Right hindlimb (tissue), 1 donor: ENCODE measurements around the gene DNASE1.
"Not testable (repeated sequence)": the region's sequence is repeated elsewhere in the genome, so short reads cannot be mapped to it uniquely, and the experiment has no call there.

ENCODE experiments used
- DNase-seq: peaks from one replicate; pipeline ENCODE4 v3.0.0-alpha.2; 2018

DNASE1 gene

DNA sequence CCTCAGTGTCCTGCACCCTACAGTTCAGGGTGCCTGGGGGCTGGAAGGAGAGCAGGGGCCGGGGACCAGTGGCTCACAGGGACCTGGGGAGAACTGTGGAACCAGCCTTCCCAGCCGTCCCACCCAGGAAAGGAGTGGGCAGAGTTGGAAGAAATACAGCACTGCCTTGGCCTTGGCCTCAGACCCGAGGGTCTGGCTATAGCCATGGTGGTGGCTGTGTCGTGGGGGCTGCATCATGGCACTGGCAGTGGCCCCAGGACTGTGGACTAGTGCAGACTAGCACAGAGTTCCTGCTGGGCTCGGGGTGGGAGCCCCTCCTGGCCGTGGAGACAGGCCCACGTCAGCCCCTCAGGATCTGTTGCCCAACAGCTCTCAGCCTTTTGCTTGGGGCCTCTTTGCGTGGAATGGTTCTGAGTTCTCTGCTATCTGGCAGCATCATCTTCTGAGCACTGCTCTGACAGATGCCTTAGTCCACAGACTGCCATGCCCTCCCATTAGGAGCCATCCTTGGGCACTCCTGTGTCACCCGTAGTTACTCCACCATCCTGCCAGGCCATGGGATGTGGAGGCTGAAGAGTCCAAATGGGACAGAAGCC is 12.6 kb upstream of the DNASE1 start:
- no peak for DNase-seq

DNA sequence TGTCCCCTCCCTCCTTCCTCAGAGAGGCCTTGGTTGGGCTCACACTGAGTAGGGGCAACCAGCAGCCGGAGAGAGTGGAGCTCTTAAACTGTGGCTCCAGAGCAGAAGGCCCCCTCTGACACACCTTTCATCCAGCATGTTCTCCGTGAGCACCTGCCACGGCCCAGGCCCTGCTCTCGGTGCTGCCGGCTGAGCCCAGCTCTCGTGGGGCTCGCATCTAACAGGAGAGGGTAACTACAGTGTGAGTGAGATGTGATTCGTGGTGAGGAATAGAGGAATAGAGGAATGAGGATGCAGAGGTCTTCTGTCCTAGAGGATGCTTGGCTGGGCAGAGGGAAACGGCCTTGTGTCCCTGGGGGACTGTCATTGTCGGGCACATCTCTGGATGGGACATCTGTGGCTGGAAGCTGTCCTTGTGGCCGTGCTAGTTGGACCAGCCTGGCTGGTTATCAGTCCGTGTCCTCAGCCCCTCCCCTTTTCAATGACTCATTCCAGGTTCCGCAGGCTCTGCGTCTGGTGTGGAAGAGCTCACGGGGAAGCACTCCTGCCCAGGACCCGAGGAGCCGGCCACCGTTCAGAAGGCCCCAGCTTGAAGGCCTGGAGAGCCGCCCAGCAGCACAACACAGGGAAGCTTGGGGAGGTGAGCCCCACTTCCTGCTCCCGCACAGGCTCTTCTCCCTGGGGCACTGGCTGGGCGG is 11.9 kb upstream of the DNASE1 start:
- DNase-seq: no peak

DNA sequence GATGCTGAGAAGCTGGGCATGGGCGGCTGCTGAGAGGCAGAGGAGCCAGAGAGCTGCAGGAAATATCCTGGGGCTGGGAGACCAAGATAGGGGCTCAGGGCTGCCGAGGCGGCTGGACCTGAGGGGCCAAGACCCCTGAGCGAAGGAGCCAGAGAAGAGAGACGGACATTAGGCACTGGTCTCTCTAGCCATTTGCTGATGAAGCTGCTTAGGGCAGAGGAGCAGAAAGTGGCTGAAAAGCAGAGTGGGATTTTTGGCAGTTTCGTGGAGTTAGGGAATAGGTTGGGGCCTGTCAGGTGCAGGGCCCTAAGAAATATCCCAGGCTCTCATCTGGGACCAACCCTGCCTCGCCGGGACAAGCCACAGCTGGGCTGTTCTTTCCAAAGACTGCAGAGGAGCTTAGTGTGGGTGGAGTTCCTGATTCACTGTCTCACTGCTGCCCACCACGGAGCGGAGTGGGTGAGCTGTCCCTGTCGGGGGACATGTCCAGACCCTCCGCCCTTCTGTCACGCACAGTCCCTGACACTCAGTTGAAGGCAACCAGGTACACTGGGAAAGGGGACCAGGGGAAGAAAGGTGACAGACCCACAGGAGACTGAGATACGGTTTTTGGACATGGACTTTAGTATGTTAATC is 11.3 kb upstream of the DNASE1 start:
- no peak for DNase-seq

DNA sequence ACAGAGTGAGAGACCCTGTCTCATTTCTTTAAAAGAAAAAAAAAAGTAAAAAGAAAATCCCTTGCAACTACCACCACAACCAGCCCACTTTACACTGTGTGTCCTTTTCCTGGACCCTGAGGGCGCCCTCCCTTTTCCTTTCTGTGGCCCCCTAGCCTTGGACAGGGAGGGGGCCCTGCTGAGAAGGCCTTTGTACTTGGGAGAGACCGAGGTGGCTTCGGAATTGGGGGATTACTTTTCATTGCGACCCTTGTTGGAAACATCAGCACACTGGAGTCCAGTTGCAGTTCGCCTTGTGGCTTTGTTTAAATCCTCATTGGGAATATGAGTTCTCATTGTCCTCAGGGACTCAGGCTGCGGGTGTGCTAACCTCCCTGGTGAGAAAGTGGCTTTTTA is 9.4 kb upstream of the DNASE1 start:
- no peak for DNase-seq

DNA sequence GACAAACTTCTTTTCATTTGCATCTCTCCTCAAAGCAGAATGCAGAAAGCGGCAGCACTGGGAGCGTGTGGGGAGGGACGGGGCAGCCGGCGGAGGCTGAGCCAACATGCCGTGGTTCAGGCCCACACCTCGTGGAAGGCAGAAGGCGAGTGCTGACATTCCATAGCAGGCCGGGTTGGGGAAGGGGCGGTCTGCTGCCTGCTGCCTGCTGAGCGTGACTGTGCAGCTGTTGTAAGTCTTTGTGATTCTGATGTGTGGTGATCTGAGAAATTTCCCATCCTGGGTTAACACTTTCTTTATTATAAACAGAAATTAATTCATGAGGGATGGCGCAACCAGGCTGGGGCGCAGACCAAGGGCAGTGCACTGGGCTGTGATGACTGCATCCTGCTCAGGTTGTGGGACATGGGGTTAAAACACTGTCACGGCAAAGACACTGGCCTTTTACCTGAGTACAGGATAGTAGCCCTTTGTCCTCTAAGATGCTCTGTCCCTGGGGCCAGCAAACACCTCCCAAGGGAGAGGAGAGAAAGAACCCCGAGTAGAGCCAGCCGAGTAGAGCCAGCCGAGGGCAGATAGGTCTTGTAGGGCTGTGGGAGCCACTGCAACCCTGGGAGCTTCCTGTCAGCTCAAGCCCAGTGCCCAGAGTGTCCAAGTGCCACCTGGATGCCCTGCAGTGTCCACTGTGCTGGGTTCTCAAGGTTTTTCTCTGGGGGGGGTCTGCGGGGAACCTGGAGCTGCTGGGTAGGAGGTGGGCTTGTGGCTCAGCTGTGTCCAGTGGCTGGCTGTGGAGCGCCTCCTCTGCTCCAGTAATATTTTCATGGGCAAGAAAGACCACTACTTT is 8.8 kb upstream of the DNASE1 start:
- DNase-seq: peak; percentile 74

DNA sequence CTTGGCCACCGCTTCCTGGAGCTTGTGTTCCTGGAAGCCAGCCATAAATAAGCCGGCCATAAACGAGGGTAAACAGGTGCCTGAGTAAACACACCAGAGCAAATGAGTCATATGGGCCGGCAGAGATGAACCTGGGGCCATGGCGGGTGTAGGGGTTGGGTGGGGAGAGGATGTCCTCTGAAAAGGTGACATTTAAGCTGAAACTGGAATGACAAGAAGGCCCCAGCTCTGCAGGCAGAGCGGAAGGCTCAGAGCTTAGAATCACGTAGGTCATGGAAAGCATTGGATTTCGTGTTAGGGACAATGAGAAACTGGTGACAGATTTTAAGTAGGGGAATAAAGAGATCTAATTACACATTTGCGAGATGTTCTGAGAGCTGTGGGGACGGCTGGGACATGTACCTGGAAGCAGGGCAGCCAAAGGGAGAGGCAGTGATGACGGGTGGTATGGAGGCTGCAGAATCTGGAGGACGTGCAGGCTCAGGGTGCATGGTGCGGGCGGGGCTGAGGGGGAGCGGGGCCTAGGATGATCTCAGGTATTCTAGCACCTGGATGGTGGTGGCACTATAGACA is 8.1 kb upstream of the DNASE1 start:
- DNase-seq: no peak

DNA sequence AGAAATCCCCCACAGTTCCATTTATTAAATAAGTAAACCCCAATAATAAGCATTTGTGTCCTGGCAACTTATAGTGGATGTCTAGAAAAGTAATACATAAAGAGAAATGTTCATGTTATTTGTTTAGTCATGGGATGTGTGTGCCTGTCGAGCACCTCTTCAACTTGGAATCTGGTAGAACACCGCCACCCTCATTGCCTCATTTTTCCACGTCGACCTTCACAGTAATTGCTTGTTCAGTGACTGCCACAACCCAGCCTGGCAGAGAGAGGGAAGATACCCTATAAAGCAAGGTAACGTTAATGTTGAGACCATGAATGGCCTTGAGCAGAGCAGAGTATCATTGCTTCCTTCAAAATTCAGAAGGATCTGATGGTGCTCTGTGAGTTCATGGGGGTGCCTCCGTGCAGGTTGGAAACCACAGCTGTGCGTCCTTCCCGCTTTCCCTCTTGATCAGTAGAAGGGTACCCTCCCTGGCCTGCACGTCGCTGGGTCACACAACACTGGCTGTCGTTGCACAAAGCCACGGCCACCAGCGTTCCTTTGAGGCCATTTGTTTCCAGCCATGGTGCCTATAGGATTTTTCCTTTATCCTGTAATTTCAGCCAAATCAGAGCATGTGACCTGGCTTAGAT is 3.7 kb upstream of the DNASE1 start:
- DNase-seq: no peak

DNA sequence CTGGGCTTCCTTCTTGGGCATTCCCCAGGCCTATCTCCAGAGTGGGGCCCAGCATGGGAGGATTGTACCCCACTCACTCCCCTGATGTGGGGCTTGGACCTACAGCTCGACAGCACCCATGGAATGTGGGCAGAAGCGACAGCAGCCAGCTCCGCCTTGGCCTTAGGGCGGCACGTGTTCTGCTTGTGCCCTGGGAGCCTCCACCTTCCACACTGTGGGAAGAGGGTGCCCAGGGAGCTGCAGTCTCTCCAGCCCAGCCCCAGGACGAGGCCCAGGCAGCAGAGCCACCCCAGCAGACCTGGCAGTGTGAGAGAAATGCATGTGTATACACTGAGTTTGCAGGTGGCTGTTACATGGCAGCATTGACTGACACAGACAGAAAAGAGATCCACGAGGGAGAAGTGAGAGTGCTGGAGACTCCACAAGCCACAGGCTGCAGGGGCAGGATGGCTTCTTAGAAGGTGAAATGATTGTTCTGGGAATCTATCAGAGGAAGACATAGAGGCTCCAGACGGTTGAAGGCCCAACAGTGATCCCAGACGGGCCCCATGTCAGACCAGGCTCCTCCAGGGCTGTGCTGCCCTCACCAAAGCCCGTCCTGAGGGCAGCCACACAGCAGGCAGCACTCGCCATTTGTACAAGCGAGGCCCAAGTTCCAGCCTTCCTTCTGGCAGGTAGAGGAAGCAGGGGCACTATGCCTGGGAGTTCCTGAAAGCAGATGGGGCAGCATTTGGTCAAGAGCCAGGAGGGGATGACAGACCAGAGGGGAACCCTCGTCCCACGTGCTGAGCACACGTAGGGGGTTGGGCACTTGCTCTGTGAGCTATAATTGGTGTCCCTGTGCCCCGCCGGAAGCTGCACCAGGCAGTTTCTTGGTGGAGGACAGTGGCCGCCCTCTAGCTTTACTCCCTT is 2.8 kb upstream of the DNASE1 start:
- peak; percentile 7 for DNase-seq

DNA sequence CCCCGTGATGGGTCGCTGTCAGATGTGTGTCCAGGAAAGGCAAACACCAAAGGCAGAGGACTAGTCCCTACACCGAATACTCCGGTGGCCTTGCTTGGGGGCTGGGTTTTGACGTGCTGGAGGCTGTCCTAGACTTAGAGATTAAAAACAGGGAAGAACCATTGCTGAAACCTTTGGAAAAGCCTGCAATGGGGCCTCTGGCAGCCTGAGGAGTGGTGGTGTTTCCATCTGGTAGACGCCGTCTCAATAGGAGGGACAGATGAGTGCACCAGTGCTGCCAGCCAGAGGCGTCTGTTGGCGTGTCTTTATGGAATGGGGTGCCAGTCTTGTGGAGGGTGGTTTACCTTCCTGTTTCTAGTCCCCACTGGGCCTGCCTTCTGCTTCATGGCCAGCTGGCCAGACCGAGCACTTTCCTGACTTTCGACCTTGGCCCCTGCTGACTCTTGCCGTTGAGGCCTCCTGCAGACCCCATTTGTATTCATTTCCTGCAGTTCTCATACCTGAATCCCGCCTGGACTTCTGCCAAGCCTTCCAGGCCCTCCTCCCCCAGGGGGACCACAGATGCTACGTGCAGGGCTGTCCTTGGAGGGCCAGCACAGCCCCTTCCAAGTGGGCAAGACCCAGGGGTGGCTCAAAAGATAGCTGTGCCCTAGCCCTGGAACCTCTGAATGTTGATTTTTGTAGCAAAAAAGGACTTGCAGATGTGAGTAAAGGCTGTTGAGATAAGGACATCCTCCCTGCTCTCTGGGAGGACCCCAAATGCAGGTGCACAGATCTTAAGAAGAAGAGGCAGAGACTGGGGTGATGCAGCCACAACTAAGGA is 1.9 kb upstream of the DNASE1 start:
- DNase-seq: peak; percentile 16

DNA sequence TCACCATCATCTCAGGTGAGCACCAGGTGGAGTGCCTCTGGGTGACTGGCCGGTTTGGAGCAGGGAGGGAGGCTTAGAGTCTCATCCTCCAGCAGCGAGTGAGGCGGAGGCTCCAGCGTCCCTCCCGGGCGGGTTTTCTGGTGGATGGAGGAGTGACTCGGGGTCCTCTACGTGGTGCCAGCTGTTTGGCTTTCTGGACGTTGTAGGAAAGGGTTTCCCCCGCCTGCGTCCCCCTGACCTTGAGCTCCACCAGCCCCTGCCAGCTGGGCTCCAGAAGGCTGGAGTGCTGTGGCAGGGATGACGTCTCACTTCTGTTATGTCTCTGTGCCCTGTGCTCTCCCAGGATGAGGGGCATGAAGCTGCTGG is 522 bp downstream of the DNASE1 start:
- DNase-seq: peak; percentile 25

DNA sequence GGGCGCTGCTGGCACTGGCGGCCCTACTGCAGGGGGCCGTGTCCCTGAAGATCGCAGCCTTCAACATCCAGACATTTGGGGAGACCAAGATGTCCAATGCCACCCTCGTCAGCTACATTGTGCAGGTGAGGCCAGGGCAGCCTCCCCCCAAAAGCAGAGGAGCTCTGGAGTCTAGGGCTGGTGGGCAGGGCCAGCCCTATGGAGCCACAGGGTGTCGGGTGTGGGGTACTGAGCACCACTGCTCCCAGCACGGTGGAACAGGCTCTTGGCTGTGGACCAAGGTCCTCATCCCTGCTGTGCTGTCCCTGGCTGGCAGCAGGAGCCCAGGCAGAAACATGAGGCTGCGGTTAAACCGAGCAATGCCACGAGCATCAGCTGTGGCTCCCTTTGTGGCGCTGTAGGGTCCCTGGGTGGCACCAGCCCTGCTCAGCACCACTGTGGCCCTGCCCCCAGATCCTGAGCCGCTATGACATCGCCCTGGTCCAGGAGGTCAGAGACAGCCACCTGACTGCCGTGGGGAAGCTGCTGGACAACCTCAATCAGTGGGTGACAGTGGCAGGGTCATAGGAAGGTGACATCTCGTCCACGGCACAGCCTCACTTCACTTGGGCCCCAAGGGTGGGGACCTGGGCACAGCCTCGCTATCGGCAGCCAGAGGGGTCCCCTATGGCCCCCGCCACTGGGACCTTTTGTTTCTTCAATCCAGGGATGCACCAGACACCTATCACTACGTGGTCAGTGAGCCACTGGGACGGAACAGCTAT is 1.1 kb downstream of the DNASE1 start:
- DNase-seq: peak; percentile 18

DNA sequence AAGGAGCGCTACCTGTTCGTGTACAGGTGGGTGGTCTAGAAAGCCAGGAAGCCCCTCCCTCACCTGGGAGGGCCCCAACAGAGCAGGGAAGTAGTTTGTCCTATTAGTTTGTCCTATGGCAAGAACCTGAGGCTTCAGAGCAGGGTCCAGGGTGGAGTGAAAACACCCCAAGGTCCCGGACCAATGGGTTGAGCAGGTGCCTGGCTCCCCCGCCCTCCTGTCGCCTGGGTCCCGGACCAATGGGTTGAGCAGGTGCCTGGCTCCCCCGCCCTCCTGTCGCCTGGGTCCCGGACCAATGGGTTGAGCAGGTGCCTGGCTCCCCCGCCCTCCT is 1.6 kb downstream of the DNASE1 start:
- not testable (repeated sequence) for DNase-seq

DNA sequence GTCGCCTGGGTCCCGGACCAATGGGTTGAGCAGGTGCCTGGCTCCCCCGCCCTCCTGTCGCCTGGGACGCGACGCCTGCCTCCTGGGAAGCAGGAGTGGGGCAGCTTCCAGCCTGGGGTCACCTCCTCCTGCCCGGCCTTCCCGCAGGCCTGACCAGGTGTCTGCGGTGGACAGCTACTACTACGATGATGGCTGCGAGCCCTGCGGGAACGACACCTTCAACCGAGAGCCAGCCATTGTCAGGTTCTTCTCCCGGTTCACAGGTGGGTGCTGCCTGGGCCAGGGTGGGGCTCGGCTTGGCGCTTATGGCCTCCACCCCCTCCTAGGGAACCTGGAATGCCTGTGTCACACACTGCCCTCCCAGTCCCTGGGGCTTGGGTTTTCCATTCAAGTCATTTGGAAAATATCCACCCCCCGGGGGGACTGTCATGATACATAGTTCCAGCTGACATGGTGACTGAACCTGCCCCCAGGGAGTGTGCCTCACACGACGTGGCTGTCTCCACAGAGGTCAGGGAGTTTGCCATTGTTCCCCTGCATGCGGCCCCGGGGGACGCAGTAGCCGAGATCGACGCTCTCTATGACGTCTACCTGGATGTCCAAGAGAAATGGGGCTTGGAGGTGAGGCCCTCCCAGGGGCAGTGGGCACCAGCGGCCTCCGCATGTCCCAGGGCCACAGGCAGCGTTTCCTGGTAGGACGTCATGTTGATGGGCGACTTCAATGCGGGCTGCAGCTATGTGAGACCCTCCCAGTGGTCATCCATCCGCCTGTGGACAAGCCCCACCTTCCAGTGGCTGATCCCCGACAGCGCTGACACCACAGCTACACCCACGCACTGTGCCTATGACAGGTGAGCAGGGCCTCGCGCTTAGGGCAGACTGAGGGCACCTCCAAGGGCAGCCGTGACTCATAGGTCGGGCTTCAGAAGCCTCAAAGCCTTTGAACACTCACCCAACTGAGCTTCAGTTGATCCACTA is 2.3 kb downstream of the DNASE1 start:
- peak; percentile 12 for DNase-seq

DNA sequence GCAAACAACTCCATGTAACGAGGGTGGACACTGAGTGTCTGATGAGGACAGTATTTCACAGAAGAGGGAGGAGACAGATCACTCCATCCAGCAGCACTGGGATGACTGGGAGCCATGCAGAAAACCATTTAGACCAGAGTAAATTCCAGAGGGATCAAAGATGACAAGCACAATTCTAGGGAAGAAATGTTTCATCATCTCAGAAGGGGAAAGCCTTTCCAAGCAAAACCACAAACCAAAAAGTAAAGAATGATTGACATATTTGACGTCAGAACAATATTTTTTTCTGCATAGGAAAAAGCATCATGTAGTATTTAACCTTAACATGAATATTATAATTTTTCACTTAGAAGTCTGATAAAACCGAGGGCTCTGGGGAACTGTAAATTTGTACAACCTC is 4.8 kb downstream of the DNASE1 start:
- DNase-seq: peak; percentile 1

DNA sequence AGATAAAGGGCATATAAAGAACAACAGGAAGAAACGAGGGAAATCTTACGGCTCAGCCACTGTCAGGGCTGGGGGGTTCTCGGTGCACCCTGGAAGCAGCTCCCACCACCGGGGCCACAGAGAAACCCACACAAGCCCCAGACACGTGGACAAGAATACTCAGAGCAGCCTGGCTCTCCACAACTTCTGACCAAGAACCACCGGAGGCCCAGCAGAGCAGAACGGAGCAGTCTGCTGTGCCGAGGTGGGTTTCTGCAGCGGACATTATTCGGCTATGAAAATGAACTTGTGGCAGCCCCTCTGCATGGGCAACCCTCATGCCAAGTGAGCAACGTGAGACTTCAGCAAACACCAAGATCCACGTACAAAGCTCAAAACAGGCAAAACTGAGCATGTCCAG is 6.8 kb downstream of the DNASE1 start:
- DNase-seq: peak; percentile 5

DNA sequence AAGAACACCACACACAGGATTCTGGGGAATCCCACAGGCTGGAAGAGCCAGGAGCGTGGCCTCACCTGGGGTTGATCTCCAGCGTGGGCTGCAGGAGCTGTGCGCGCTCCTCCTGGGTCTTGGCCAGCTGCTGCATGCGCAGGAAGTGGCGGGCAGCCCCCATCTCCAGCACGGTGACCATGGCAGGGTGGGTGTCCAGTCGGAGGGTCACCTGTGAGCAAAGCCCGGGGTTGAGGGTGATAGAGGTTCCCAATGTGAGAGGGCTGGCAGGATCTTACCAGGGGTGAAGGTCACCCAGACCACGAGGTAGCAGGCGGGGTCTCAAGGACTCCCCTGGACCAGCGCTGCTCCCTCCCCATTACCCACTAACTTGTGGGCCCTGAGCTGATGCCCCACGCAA is 7.4 kb downstream of the DNASE1 start:
- DNase-seq: no peak

DNA sequence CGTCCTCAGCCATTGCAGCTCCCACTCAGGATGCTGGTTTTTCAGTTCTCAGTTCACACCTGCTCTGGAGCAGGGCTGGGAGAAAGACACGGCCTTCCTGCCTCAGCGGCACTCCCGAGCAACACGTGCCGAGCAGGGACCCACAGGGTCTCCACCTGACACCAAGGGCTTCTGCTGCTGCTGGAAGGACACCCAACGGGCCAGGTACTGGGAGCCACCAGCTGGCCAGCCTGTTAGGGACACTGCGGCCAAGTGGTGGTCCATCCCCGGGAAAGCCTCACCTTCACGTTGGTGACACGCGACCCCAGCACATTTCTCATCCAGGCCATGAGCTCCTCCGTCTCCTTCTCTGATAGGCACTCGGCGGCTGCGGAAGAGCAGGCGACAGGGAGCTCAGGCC is 8.1 kb downstream of the DNASE1 start:
- no peak for DNase-seq

DNA sequence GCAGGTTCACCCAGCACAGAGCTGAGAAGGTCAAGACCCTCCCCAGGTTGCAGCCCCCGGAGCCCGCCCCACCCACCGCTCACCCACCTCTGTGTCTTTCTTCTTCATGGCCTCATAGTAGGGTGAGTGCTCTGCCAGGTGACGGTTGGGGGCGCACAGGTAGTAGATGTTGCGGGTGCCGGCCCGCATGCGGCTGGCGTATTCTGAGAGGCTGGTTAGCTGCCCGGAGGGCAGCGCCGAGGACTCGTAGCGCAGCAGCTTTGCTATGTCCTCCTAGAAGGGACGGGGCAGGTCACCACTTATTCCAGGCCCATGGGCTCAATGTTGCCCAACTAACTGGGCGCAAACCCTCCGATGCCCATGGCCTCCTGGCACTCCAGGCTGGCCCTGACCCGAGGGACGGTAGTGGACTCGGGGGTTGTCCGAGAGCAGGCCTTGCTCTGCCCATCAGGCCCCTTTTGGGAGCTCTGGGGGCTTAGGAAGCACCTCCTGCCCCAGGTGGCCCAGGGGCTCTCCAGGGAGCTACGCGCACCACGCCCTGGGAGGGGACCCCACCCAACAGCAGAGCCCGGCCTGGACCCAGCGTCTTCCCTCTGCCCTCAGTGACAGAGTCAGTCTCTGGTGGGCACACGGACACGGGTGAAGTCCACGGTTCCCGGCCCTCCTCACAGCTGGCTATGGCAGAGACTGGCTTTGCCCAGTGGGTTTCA is 9.9 kb downstream of the DNASE1 start:
- no peak for DNase-seq
